Astrocyte of the spinal cord (primary cell): ENCODE measurements around the gene NNAT.

Experiments
- DNase-seq: peaks from one replicate; pipeline ENCODE4 v3.0.0; 2011; ENCODE audit warnings: low read depth, low spot score
- H3K4me3 ChIP-seq: 2 replicates; pipeline ENCODE4 v1.5.1; 2011; ENCODE audit warnings: low read depth, mild to moderate bottlenecking, low read length, moderate library complexity
- CTCF ChIP-seq: IDR thresholded peaks from 2 replicates; pipeline ENCODE4 v1.5.1; 2012; ENCODE audit warnings: low read depth, mild to moderate bottlenecking, low read length, inconsistent platforms
- in situ Hi-C: cut with HindIII; loops from 2 replicates; pipeline ENCODE4 v1.10.0; 2017; ENCODE audit warnings: low sequenced_read_pairs

The NNAT gene

GRCh38 chr20:37523911-37524700 lies 3.1 kb downstream of the NNAT start:
- TF ChIP-seq CTCF: no peak
- DNase-seq: no peak
- in situ Hi-C loops: no loop called here
- no peak overlapping the region for H3K4me3 ChIP-seq

GRCh38 chr20:37524859-37525708 lies 4.0 kb downstream of the NNAT start:
- in situ Hi-C loops: no loop called here

GRCh38 chr20:37525810-37526209 lies 4.8 kb downstream of the NNAT start:
- in situ Hi-C loops: no loop called here
- no peak overlapping the region for H3K4me3 ChIP-seq
- no peak for TF ChIP-seq CTCF

More at GRCh38 chr20:37524859-37525708, 4.0 kb downstream of the NNAT start:
- no peak for DNase-seq
- no peak for TF ChIP-seq CTCF
- H3K4me3 ChIP-seq: no peak overlapping the region

GRCh38 chr20:37526238-37526838 lies 5.3 kb downstream of the NNAT start:
- TF ChIP-seq CTCF: no peak
- H3K4me3 ChIP-seq: peak overlapping the region; percentile 79
- peak; percentile 53 for DNase-seq
- in situ Hi-C loops: no loop called here

More at GRCh38 chr20:37525810-37526209, 4.8 kb downstream of the NNAT start:
- no peak for DNase-seq

- TF ChIP-seq CTCF: no peak
- in situ Hi-C loops: no loop called here
- DNase-seq: no peak
- peak overlapping the region; percentile 79 for H3K4me3 ChIP-seq
Observed at GRCh38 chr20:37526839-37527637, 6.0 kb downstream of the NNAT start.
